ENCODE results near the gene SLC4A11.
A peak's percentile ranks its signal among the peaks of the same experiment; 100 is the strongest.

Gene SLC4A11

GRCh38 chr20:3242172-3242692 lies 3.2 kb upstream of the SLC4A11 start:
- H2AFZ ChIP-seq (ENCODE audit: low read depth, low read length) = no peak overlapping the region
- no peak overlapping the region for H3K4me2 ChIP-seq (ENCODE audit: low read length)
- H3K4me3 ChIP-seq (ENCODE audit: low read length) = no peak overlapping the region
- H3K9ac ChIP-seq (ENCODE audit: low read length) = no peak overlapping the region
- TF ChIP-seq CTCF (IDR thresholded peaks at IDR 0.05; ENCODE audit: low read depth, low read length) (no peak), EZH2phosphoT487 (IDR thresholded peaks at IDR 0.05; ENCODE audit: low read depth) (no peak)
- H3K27ac ChIP-seq (ENCODE audit: low read length) = no peak overlapping the region
- peaks cover 5% of the 10 kb centered on the region for H3K4me1 ChIP-seq (ENCODE audit: low read length)
- no peaks in the 10 kb centered on the region for H4K20me1 ChIP-seq (ENCODE audit: insufficient read depth, low read length)
- H3K36me3 ChIP-seq (replicated peaks; ENCODE audit: low read depth, low read length) = no peaks in the 10 kb centered on the region
- H3K27me3 ChIP-seq (ENCODE audit: low read depth, low read length) = peaks cover 22% of the 10 kb centered on the region
- H3K9me3 ChIP-seq (ENCODE audit: insufficient read depth, low read length) = no peaks in the 10 kb centered on the region
- no peaks in the 10 kb centered on the region for H3K79me2 ChIP-seq (ENCODE audit: low read length)

- Histone ChIP-seq H2AFZ (ENCODE audit: low read depth, low read length) (no peak overlapping the region), H3K9me3 (ENCODE audit: insufficient read depth, low read length) (no peaks in the 10 kb centered on the region), H3K4me2 (ENCODE audit: low read length) (no peak overlapping the region), H4K20me1 (ENCODE audit: insufficient read depth, low read length) (no peaks in the 10 kb centered on the region), H3K4me1 (ENCODE audit: low read length) (peaks cover 5% of the 10 kb centered on the region), H3K4me3 (ENCODE audit: low read length) (no peak overlapping the region), H3K79me2 (ENCODE audit: low read length) (no peaks in the 10 kb centered on the region), H3K9ac (ENCODE audit: low read length) (no peak overlapping the region), H3K36me3 (replicated peaks; ENCODE audit: low read depth, low read length) (no peaks in the 10 kb centered on the region), H3K27me3 (ENCODE audit: low read depth, low read length) (peaks cover 24% of the 10 kb centered on the region), H3K27ac (ENCODE audit: low read length) (no peak overlapping the region)
- no peak for TF ChIP-seq EZH2phosphoT487 (IDR thresholded peaks at IDR 0.05; ENCODE audit: low read depth)
- no peak for TF ChIP-seq CTCF (IDR thresholded peaks at IDR 0.05; ENCODE audit: low read depth, low read length)
These were observed 1.9 kb upstream of the SLC4A11 start for GRCh38 chr20:3240776-3241363.

- no peaks in the 10 kb centered on the region for H3K9me3 ChIP-seq (ENCODE audit: insufficient read depth, low read length)
- H3K36me3 ChIP-seq (replicated peaks; ENCODE audit: low read depth, low read length) = no peaks in the 10 kb centered on the region
- H3K9ac ChIP-seq (ENCODE audit: low read length) = no peak overlapping the region
- H2AFZ ChIP-seq (ENCODE audit: low read depth, low read length) = no peak overlapping the region
- peaks cover 5% of the 10 kb centered on the region for H3K4me1 ChIP-seq (ENCODE audit: low read length)
- no peaks in the 10 kb centered on the region for H4K20me1 ChIP-seq (ENCODE audit: insufficient read depth, low read length)
- no peak for TF ChIP-seq EZH2phosphoT487 (IDR thresholded peaks at IDR 0.05; ENCODE audit: low read depth)
- no peak for TF ChIP-seq CTCF (IDR thresholded peaks at IDR 0.05; ENCODE audit: low read depth, low read length)
- H3K79me2 ChIP-seq (ENCODE audit: low read length) = no peaks in the 10 kb centered on the region
- peak overlapping the region; percentile 77 for H3K4me3 ChIP-seq (ENCODE audit: low read length)
- no peak overlapping the region for H3K27ac ChIP-seq (ENCODE audit: low read length)
- H3K27me3 ChIP-seq (ENCODE audit: low read depth, low read length) = peaks cover 24% of the 10 kb centered on the region
- peak overlapping the region; percentile 82 for H3K4me2 ChIP-seq (ENCODE audit: low read length)
These were observed 1.1 kb upstream of the SLC4A11 start for GRCh38 chr20:3239867-3240775.

GRCh38 chr20:3238616-3239025 lies 369 bp downstream of the SLC4A11 start:
- no peak overlapping the region for H3K27ac ChIP-seq (ENCODE audit: low read length)
- H3K36me3 ChIP-seq (replicated peaks; ENCODE audit: low read depth, low read length) = no peaks in the 10 kb centered on the region
- no peaks in the 10 kb centered on the region for H3K79me2 ChIP-seq (ENCODE audit: low read length)
- H3K27me3 ChIP-seq (ENCODE audit: low read depth, low read length) = peaks cover 24% of the 10 kb centered on the region
- H3K9ac ChIP-seq (ENCODE audit: low read length) = peak overlapping the region; percentile 54; the same call in 1 of the 2 replicates
- H3K4me2 ChIP-seq (ENCODE audit: low read length) = peak overlapping the region; percentile 82
- H3K9me3 ChIP-seq (ENCODE audit: insufficient read depth, low read length) = no peaks in the 10 kb centered on the region
- H3K4me3 ChIP-seq (ENCODE audit: low read length) = peak overlapping the region; percentile 77
- H3K4me1 ChIP-seq (ENCODE audit: low read length) = peaks cover 5% of the 10 kb centered on the region
- no peak for TF ChIP-seq CTCF (IDR thresholded peaks at IDR 0.05; ENCODE audit: low read depth, low read length)
- no peak for TF ChIP-seq EZH2phosphoT487 (IDR thresholded peaks at IDR 0.05; ENCODE audit: low read depth)
- H4K20me1 ChIP-seq (ENCODE audit: insufficient read depth, low read length) = no peaks in the 10 kb centered on the region
- H2AFZ ChIP-seq (ENCODE audit: low read depth, low read length) = peak overlapping the region; percentile 81
